IMR-90 (cell line): ENCODE measurements around the gene MYO10. TPM values are rescaled to one million over a fixed set of nuclear protein-coding genes. Genes with fewer than 3 reads are reported as not detected.

Experiments
- ATAC-seq: fragments of 200-7000 bp; cut with Tn5 transposase; 2 replicates; pipeline ENCODE4 v1.9.1; 2020; ENCODE audit warnings: low read depth, mild to moderate bottlenecking, moderate library complexity
- BruUV-seq: library from RNA; stranded (reverse); fragments of 400-500 nt; replicated peaks from 2 replicates; lab custom pipeline; 2021; lab: Mats Ljungman, UMichigan
- CTCF ChIA-PET: fragments of 300-600 bp; formaldehyde crosslinking; extraction: SDS; loops from one replicate; lab custom pipeline; 2021; ENCODE audit warnings: antibody characterized with exemption; lab: Yijun Ruan, JAX
- POLR2A ChIA-PET: fragments of 300-600 bp; sonication (Branson Sonifier 250); formaldehyde crosslinking; loops from one replicate; lab custom pipeline; 2022; ENCODE audit warnings: antibody characterized with exemption; ENCODE audit not compliant: unreplicated experiment; lab: Charles Lee
- DNase-seq: peaks from one replicate; pipeline ENCODE4 v3.0.0; 2013
- H2AFZ ChIP-seq: replicated peaks from 2 replicates; pipeline ENCODE3; 2013; ENCODE audit warnings: low read length, mild to moderate bottlenecking; ENCODE audit not compliant: poor library complexity
- H2AK5ac ChIP-seq: 2 replicates; pipeline ENCODE4 v1.6.1; 2013; ENCODE audit warnings: low read depth, low read length, inconsistent platforms
- H2AK9ac ChIP-seq: replicated peaks from 2 replicates; pipeline ENCODE3; 2013; ENCODE audit warnings: mild to moderate bottlenecking, low read depth, low read length, moderate library complexity; ENCODE audit not compliant: poor library complexity
- H2BK120ac ChIP-seq: 2 replicates; pipeline ENCODE4 v1.6.1; 2013; ENCODE audit warnings: low read depth, low read length, inconsistent platforms
- H2BK15ac ChIP-seq: 3 replicates; pipeline ENCODE4 v1.6.1; 2013; ENCODE audit warnings: low read depth, low read length, inconsistent platforms
- H2BK20ac ChIP-seq: 2 replicates; pipeline ENCODE4 v1.6.1; 2013; ENCODE audit warnings: low read depth, mild to moderate bottlenecking, inconsistent platforms, low read length, moderate library complexity
- H2BK5ac ChIP-seq: 2 replicates; pipeline ENCODE4 v1.6.1; 2013; ENCODE audit warnings: mild to moderate bottlenecking, low read depth, low read length, inconsistent platforms; ENCODE audit not compliant: poor library complexity, severe bottlenecking
- H3K14ac ChIP-seq: replicated peaks from 2 replicates; pipeline ENCODE4 v1.6.1; 2013; ENCODE audit warnings: low read depth, low read length, inconsistent platforms
- H3K18ac ChIP-seq: 2 replicates; pipeline ENCODE4 v1.6.1; 2013; ENCODE audit warnings: low read depth, low read length, control low read depth
- H3K23ac ChIP-seq: 2 replicates; pipeline ENCODE4 v1.6.1; 2013; ENCODE audit warnings: low read depth, low read length, inconsistent platforms
- H3K27ac ChIP-seq: 2 replicates; pipeline ENCODE4 v1.5.1; 2013; ENCODE audit warnings: mild to moderate bottlenecking, control low read depth, low read length; ENCODE audit not compliant: insufficient read depth
- H3K27me3 ChIP-seq: 2 replicates; pipeline ENCODE4 v1.6.1; 2013; ENCODE audit warnings: low read length; ENCODE audit not compliant: control insufficient read depth, insufficient read depth
- H3K36me3 ChIP-seq: 2 replicates; pipeline ENCODE4 v1.6.1; 2013; ENCODE audit warnings: low read length, mixed read lengths; ENCODE audit not compliant: control insufficient read depth, insufficient read depth
- H3K4ac ChIP-seq: 2 replicates; pipeline ENCODE4 v1.6.1; 2013; ENCODE audit warnings: low read depth, low read length, inconsistent platforms
- H3K4me1 ChIP-seq: 2 replicates; pipeline ENCODE4 v1.6.1; 2013; ENCODE audit warnings: low read length, mixed read lengths; ENCODE audit not compliant: control insufficient read depth, insufficient read depth
- H3K4me2 ChIP-seq: 2 replicates; pipeline ENCODE4 v1.6.1; 2013; ENCODE audit warnings: low read depth, mild to moderate bottlenecking, control low read depth, low read length, moderate library complexity
- H3K4me3 ChIP-seq: 2 replicates; pipeline ENCODE4 v1.5.1; 2013; ENCODE audit warnings: low read depth, mild to moderate bottlenecking, control low read depth, low read length, moderate library complexity; ENCODE audit not compliant: insufficient read depth
- H3K56ac ChIP-seq: 2 replicates; pipeline ENCODE4 v1.6.1; 2013; ENCODE audit warnings: low read length, inconsistent platforms; ENCODE audit not compliant: insufficient read depth; ENCODE audit errors: extremely low read depth
- H3K79me1 ChIP-seq, 2 experiments: 2 replicates each; pipeline ENCODE4 v1.6.1; 2013; ENCODE audit warnings: low read length in 2 of 2, inconsistent platforms in 1 of 2, low read depth in 1 of 2
- H3K9ac ChIP-seq: 2 replicates; pipeline ENCODE4 v1.6.1; 2013; ENCODE audit warnings: low read depth, low read length, control low read depth
- H3K9me1 ChIP-seq: 2 replicates; pipeline ENCODE4 v1.6.1; 2013; ENCODE audit warnings: low read length, inconsistent platforms; ENCODE audit not compliant: insufficient read depth
- H3K9me3 ChIP-seq: 2 replicates; pipeline ENCODE4 v1.6.1; 2013; ENCODE audit warnings: low read length; ENCODE audit not compliant: control insufficient read depth, insufficient read depth
- H4K20me1 ChIP-seq: 2 replicates; pipeline ENCODE4 v1.6.1; 2013; ENCODE audit warnings: low read length, inconsistent platforms; ENCODE audit not compliant: insufficient read depth
- H4K5ac ChIP-seq: 2 replicates; pipeline ENCODE4 v1.6.1; 2013; ENCODE audit warnings: mild to moderate bottlenecking, low read depth, low read length, control low read depth
- H4K8ac ChIP-seq, 2 experiments: 2 replicates each; pipeline ENCODE4 v1.6.1; 2013; ENCODE audit warnings: low read depth in 2 of 2, low read length in 2 of 2, control low read depth in 1 of 2, inconsistent platforms in 1 of 2
- H4K91ac ChIP-seq: 2 replicates; pipeline ENCODE4 v1.6.1; 2013; ENCODE audit warnings: low read depth, low read length, inconsistent platforms; ENCODE audit not compliant: insufficient read depth
- CEBPB ChIP-seq: IDR thresholded peaks from 2 replicates; pipeline ENCODE4 v1.6.1; 2012; ENCODE audit warnings: low read depth, low read length, improper control_type of control experiment
- CHD1 ChIP-seq: IDR thresholded peaks from 2 replicates; pipeline ENCODE4 v1.6.1; 2012; ENCODE audit warnings: low read depth, low read length, improper control_type of control experiment
- CTCF ChIP-seq: conservative IDR thresholded peaks from 2 replicates; pipeline ENCODE4 v1.5.1; 2012; ENCODE audit warnings: mild to moderate bottlenecking, low read depth, low read length, improper control_type of control experiment
- ELK1 ChIP-seq: fragments of 150-350 bp; IDR thresholded peaks from 2 replicates; pipeline ENCODE4 v1.6.1; 2016; ENCODE audit warnings: low read depth, mild to moderate bottlenecking, low read length, moderate library complexity, borderline replicate concordance
- FOS ChIP-seq: fragments of 150-350 bp; IDR thresholded peaks from 2 replicates; pipeline ENCODE4 v1.6.1; 2016; ENCODE audit warnings: low read depth, low read length
- MAFK ChIP-seq: IDR thresholded peaks from 2 replicates; pipeline ENCODE4 v1.6.1; 2012; ENCODE audit warnings: low read depth, low read length, improper control_type of control experiment
- MAZ ChIP-seq: IDR thresholded peaks from 2 replicates; pipeline ENCODE4 v1.6.1; 2012; ENCODE audit warnings: low read depth, mild to moderate bottlenecking, low read length, improper control_type of control experiment, moderate library complexity, borderline replicate concordance
- MXI1 ChIP-seq: IDR thresholded peaks from 2 replicates; pipeline ENCODE4 v1.6.1; 2012; ENCODE audit warnings: low read depth, mild to moderate bottlenecking, low read length, moderate library complexity, borderline replicate concordance
- POLR2A ChIP-seq: IDR thresholded peaks from 2 replicates; pipeline ENCODE4 v1.6.1; 2012; ENCODE audit warnings: mild to moderate bottlenecking, low read depth, low read length
- RAD21 ChIP-seq: IDR thresholded peaks from 2 replicates; pipeline ENCODE4 v1.6.1; 2012; ENCODE audit warnings: low read length, improper control_type of control experiment
- RFX5 ChIP-seq: IDR thresholded peaks from 2 replicates; pipeline ENCODE4 v1.8.0; 2012; ENCODE audit warnings: low read depth, mild to moderate bottlenecking, low read length, moderate library complexity
- SMC3 ChIP-seq: fragments of 150-350 bp; IDR thresholded peaks from 2 replicates; pipeline ENCODE4 v1.6.1; 2016; ENCODE audit warnings: low read depth, mild to moderate bottlenecking, antibody characterized with exemption, low read length, moderate library complexity
- USF2 ChIP-seq: fragments of 150-350 bp; IDR thresholded peaks from 2 replicates; pipeline ENCODE4 v1.6.1; 2017; ENCODE audit warnings: mild to moderate bottlenecking, antibody characterized with exemption, low read length, low read depth
- WGBS, 2 experiments: methylation state at CpG; one replicate each; pipeline versions ENCODE4 v1.1.5 to v1.1.7; 2013; ENCODE audit warnings: missing lambda C conversion rate in 2 of 2; ENCODE audit not compliant: insufficient read length in 1 of 2; ENCODE audit errors: extremely low coverage in 2 of 2; 5-methylcytosine and 5-hydroxymethylcytosine counted together
- dilution Hi-C: fragments of 300-500 bp; cut with HindIII; formaldehyde crosslinking; loops from one replicate; pipeline ENCODE4 v1.14.3; 2018; ENCODE audit warnings: low sequenced_read_pairs; ENCODE audit not compliant: unreplicated experiment
- in situ Hi-C: fragments of 300-500 bp; cut with MboI; formaldehyde crosslinking; loops from 3 replicates; pipeline ENCODE4 v1.14.3; 2019; ENCODE audit warnings: low sequenced_read_pairs, inconsistent platforms, mixed read lengths
- intact Hi-C: fragments of 100-400 bp; cut with micrococcal nuclease; formaldehyde crosslinking; loops from 2 replicates; pipeline ENCODE4 v1.10.0; 2022
- polyA plus RNA-seq, 3 experiments: library from polyadenylated mRNA; depleted of rRNA; stranded (reverse); fragments of >200 nt; gene quantifications; 2 replicates each; pipeline ENCODE4 v1.2.3, GENCODE V29; 2012; ENCODE audit warnings: low replicate concordance in 1 of 3
- total RNA-seq: library from RNA; depleted of rRNA; stranded (reverse); fragments of >200 nt; gene quantifications from 2 replicates; pipeline ENCODE4 v1.2.3, GENCODE V29; 2012

The MYO10 gene
- total and polyA plus RNA-seq, 2 of the 4 experiments (the other 2 are of a cell fraction) = 39.9 to 115 TPM

GRCh38 chr5:16957304-16958196 lies 21.5 kb upstream of the MYO10 start:
- dilution Hi-C loops (no loop called here), in situ Hi-C loops (no loop called here), intact Hi-C loops (no loop called here)
- Histone ChIP-seq H4K5ac (peak overlapping the region; percentile 92), H3K27me3 (no peaks in the 10 kb centered on the region), H3K36me3 (no peaks in the 10 kb centered on the region), H3K79me1 (peaks cover 8 to 10% of the 10 kb centered on the region in 2 experiments; a peak in 2 of 4 replicates), H2AK5ac (peak overlapping the region; percentile 96), H3K9me3 (no peaks in the 10 kb centered on the region), H3K4me2 (no peak overlapping the region; the same call in 1 of the 2 replicates), H3K23ac (peak overlapping the region; percentile 77), H2AFZ (peak overlapping the region; percentile 89), H3K9ac (peak overlapping the region; percentile 40), H3K14ac (peak overlapping the region; percentile 83), H4K8ac (peak overlapping the region; percentile 94 to 96), H2BK5ac (peak overlapping the region; percentile 99), H4K91ac (peak overlapping the region; percentile 93), H3K56ac (peak overlapping the region; percentile 92), H3K4me1 (peaks cover 7% of the 10 kb centered on the region; the same call in 1 of the 2 replicates), H3K4me3 (no peak overlapping the region), H3K4ac (peak overlapping the region; percentile 94), H4K20me1 (no peaks in the 10 kb centered on the region), H2AK9ac (peak overlapping the region; percentile 56), H2BK15ac (peak overlapping the region; percentile 99), H3K18ac (peak overlapping the region; percentile 88), H3K27ac (peak overlapping the region; percentile 91), H2BK20ac (peak overlapping the region; percentile 97), H2BK120ac (peak overlapping the region; percentile 98), H3K9me1 (peaks cover 5% of the 10 kb centered on the region; the same call in 1 of the 2 replicates)
- DNase-seq = peak; percentile 98
- ChIA-PET POLR2A (interaction anchor here (0.6 kb wide), 2 partner anchors 25 to 42 kb away, joined by 3 to 5 read pairs; no protein-coding TSS in a partner anchor), CTCF (interaction anchor here (0.6 kb wide), 1 partner anchor 175 kb away, joined by 3 read pairs; no protein-coding TSS in a partner anchor)
- peak; percentile 97 for ATAC-seq
- no TSS peak for BruUV-seq
- 65% methylated on average over 8 of the region's 13 CpGs; no CpG with 5 or more reads in 1 of the 2 experiments for whole genome bisulfite sequencing, 2 experiments
- no peak for TF ChIP-seq MAFK
- TF ChIP-seq CTCF = no peak
- TF ChIP-seq MAZ = peak; percentile 78; the same call in 1 of the 2 replicates
- TF ChIP-seq POLR2A = peak; percentile 23; the same call in 1 of the 2 replicates
- TF ChIP-seq CEBPB = peak; percentile 17; the same call in 1 of the 2 replicates
- no peak for TF ChIP-seq USF2
- TF ChIP-seq SMC3 = peak; percentile 24; the same call in 1 of the 2 replicates
- TF ChIP-seq RAD21 = no peak; the same call in 1 of the 2 replicates
- TF ChIP-seq FOS = peak; percentile 74
- TF ChIP-seq ELK1 = no peak
- no peak for TF ChIP-seq RFX5
- TF ChIP-seq CHD1 = no peak
- TF ChIP-seq MXI1 = no peak
